H9 (cell line): ENCODE measurements around the gene SERPINB10. TPM values are rescaled to one million over a fixed set of nuclear protein-coding genes. Genes with fewer than 3 reads are reported as not detected.

Experiments used
- DNase-seq: peaks from one replicate; pipeline ENCODE4 v3.0.0-alpha.2; 2017
- H2AFZ ChIP-seq: one replicate; pipeline ENCODE4 v1.6.1; 2013; ENCODE audit warnings: mild to moderate bottlenecking, low read length, control low read depth, moderate library complexity
- H2AK5ac ChIP-seq: 2 replicates; pipeline ENCODE4 v1.6.1; 2013; ENCODE audit warnings: low read length, control low read depth, mixed read lengths; ENCODE audit not compliant: insufficient read length
- H2BK120ac ChIP-seq: one replicate; pipeline ENCODE4 v1.6.1; 2013; ENCODE audit warnings: low read depth, mild to moderate bottlenecking, low read length, control low read depth, inconsistent platforms; ENCODE audit not compliant: poor library complexity, severe bottlenecking
- H2BK12ac ChIP-seq: 2 replicates; pipeline ENCODE4 v1.6.1; 2013; ENCODE audit warnings: low read length, control low read depth, mixed read lengths, low read depth; ENCODE audit not compliant: insufficient read length
- H2BK15ac ChIP-seq: 2 replicates; pipeline ENCODE4 v1.6.1; 2013; ENCODE audit warnings: low read depth, low read length, control low read depth
- H2BK20ac ChIP-seq: one replicate; pipeline ENCODE4 v1.6.1; 2013; ENCODE audit warnings: low read depth, mild to moderate bottlenecking, low read length, control low read depth, inconsistent platforms; ENCODE audit not compliant: poor library complexity, severe bottlenecking
- H2BK5ac ChIP-seq: 2 replicates; pipeline ENCODE4 v1.6.1; 2013; ENCODE audit warnings: low read length, control low read depth, mixed read lengths; ENCODE audit not compliant: insufficient read length
- H3K14ac ChIP-seq: 2 replicates; pipeline ENCODE4 v1.6.1; 2013; ENCODE audit warnings: low read length, control low read depth; ENCODE audit not compliant: insufficient read depth
- H3K18ac ChIP-seq: 2 replicates; pipeline ENCODE4 v1.6.1; 2013; ENCODE audit warnings: low read depth, mild to moderate bottlenecking, mixed read lengths, low read length, control low read depth; ENCODE audit not compliant: insufficient read length
- H3K23ac ChIP-seq: 2 replicates; pipeline ENCODE4 v1.6.1; 2013; ENCODE audit warnings: low read length, control low read depth, mixed read lengths, low read depth; ENCODE audit not compliant: insufficient read length
- H3K23me2 ChIP-seq: 2 replicates; pipeline ENCODE4 v1.6.1; 2013; ENCODE audit warnings: low read depth, mild to moderate bottlenecking, mixed read lengths, low read length, control low read depth; ENCODE audit not compliant: insufficient read length, poor library complexity, severe bottlenecking
- H3K27ac ChIP-seq: 2 replicates; pipeline ENCODE4 v1.5.1; 2013; ENCODE audit warnings: low read length, control low read depth, mixed read lengths, low read depth; ENCODE audit not compliant: insufficient read length
- H3K27me3 ChIP-seq: 2 replicates; pipeline ENCODE4 v1.6.1; 2013; ENCODE audit warnings: low read length, control low read depth, inconsistent platforms; ENCODE audit not compliant: insufficient read depth
- H3K4ac ChIP-seq: 2 replicates; pipeline ENCODE4 v1.6.1; 2013; ENCODE audit warnings: low read depth, mild to moderate bottlenecking, control low read depth, inconsistent platforms, low read length, moderate library complexity
- H3K4me1 ChIP-seq: 2 replicates; pipeline ENCODE4 v1.6.1; 2013; ENCODE audit warnings: low read length, control low read depth, inconsistent platforms; ENCODE audit not compliant: insufficient read depth
- H3K4me2 ChIP-seq: 2 replicates; pipeline ENCODE4 v1.6.1; 2013; ENCODE audit warnings: low read length, control low read depth, mixed read lengths; ENCODE audit not compliant: insufficient read length, insufficient read depth
- H3K56ac ChIP-seq: 2 replicates; pipeline ENCODE4 v1.6.1; 2013; ENCODE audit warnings: low read depth, mild to moderate bottlenecking, mixed read lengths, low read length, control low read depth; ENCODE audit not compliant: insufficient read length
- H3K79me1 ChIP-seq: 2 replicates; pipeline ENCODE4 v1.6.1; 2013; ENCODE audit warnings: low read depth, mild to moderate bottlenecking, moderate library complexity, low read length, control low read depth, inconsistent platforms; ENCODE audit not compliant: insufficient read depth, poor library complexity, severe bottlenecking
- H3K79me2 ChIP-seq: 2 replicates; pipeline ENCODE4 v1.6.1; 2013; ENCODE audit warnings: low read length, control low read depth, inconsistent platforms; ENCODE audit not compliant: insufficient read depth
- H3K9ac ChIP-seq: 2 replicates; pipeline ENCODE4 v1.6.1; 2013; ENCODE audit warnings: low read length, control low read depth, mixed read lengths; ENCODE audit not compliant: insufficient read length; ENCODE audit errors: extremely low read depth
- H3K9me3 ChIP-seq: one replicate; pipeline ENCODE4 v1.6.1; 2013; ENCODE audit warnings: low read depth, low read length, inconsistent platforms; ENCODE audit not compliant: control insufficient read depth
- H3T11ph ChIP-seq: one replicate; pipeline ENCODE4 v1.6.1; 2013; ENCODE audit warnings: mild to moderate bottlenecking, low read length, control low read depth, inconsistent platforms
- H4K20me1 ChIP-seq: one replicate; pipeline ENCODE4 v1.6.1; 2013; ENCODE audit not compliant: control insufficient read depth, insufficient read length, insufficient read depth
- H4K5ac ChIP-seq: 2 replicates; pipeline ENCODE4 v1.6.1; 2013; ENCODE audit warnings: low read depth, mild to moderate bottlenecking, mixed read lengths, low read length, control low read depth; ENCODE audit not compliant: insufficient read length
- H4K8ac ChIP-seq: replicated peaks from 2 replicates; pipeline ENCODE4 v1.6.1; 2013; ENCODE audit warnings: low read length, control low read depth, mixed read lengths, low read depth; ENCODE audit not compliant: insufficient read length
- H4K91ac ChIP-seq: 2 replicates; pipeline ENCODE4 v1.6.1; 2013; ENCODE audit warnings: low read depth, mild to moderate bottlenecking, moderate library complexity, mixed read lengths, low read length, control low read depth; ENCODE audit not compliant: insufficient read length
- H3K27ac Mint-ChIP-seq, 3 experiments: 2 replicates in 2 of 3; 3 replicates in 1 of 3; pipeline ENCODE4 v1.8.0; 2020 to 2021; ENCODE audit warnings: mixed read lengths in 3 of 3, mild to moderate bottlenecking in 1 of 3, moderate library complexity in 1 of 3
- H3K27me3 Mint-ChIP-seq: 2 replicates; pipeline ENCODE4 v1.8.0; 2021; ENCODE audit warnings: low read depth, mild to moderate bottlenecking, moderate library complexity, mixed read lengths
- H3K36me3 Mint-ChIP-seq, 3 experiments: 2 replicates in 2 of 3; 3 replicates in 1 of 3; pipeline ENCODE4 v1.8.0; 2020 to 2021; ENCODE audit warnings: low read depth in 3 of 3, mixed read lengths in 3 of 3; ENCODE audit not compliant: insufficient read depth in 1 of 3
- H3K4me1 Mint-ChIP-seq, 2 experiments: 2 replicates each; pipeline ENCODE4 v1.8.0; 2020; ENCODE audit warnings: mixed read lengths in 2 of 2
- H3K4me3 Mint-ChIP-seq, 2 experiments: 2 replicates in 1 of 2; 3 replicates in 1 of 2; pipeline ENCODE4 v1.8.0; 2020 to 2021; ENCODE audit warnings: mild to moderate bottlenecking in 2 of 2, mixed read lengths in 2 of 2, moderate library complexity in 1 of 2
- H3K9me3 Mint-ChIP-seq, 2 experiments: 2 replicates in 1 of 2; 3 replicates in 1 of 2; pipeline ENCODE4 v1.8.0; 2020; ENCODE audit warnings: mild to moderate bottlenecking in 2 of 2, mixed read lengths in 2 of 2, moderate library complexity in 1 of 2
- WGBS: extraction: QIAGEN DNeasy Blood & Tissue Kit; methylation state at CpG from one replicate; pipeline ENCODE4 v1.1.7; 2013; ENCODE audit warnings: missing lambda C conversion rate, low lambda C conversion rate, mixed read lengths; ENCODE audit not compliant: insufficient read length; ENCODE audit errors: extremely low coverage; 5-methylcytosine and 5-hydroxymethylcytosine counted together
- total RNA-seq: library from RNA; stranded (reverse); gene quantifications from 2 replicates; pipeline ENCODE4 v1.2.1, GENCODE V29; 2021
- TF ChIP-seq, protein P1 (sequence below): fragments of 200-600 bp; sonication (generic); conservative IDR thresholded peaks from 3 replicates; pipeline ENCODE4 v1.8.0; 2021; ENCODE audit warnings: antibody characterized with exemption, mild to moderate bottlenecking

The SERPINB10 gene
- total RNA-seq, 1 experiment from 2014 or later: not detected

DNA sequence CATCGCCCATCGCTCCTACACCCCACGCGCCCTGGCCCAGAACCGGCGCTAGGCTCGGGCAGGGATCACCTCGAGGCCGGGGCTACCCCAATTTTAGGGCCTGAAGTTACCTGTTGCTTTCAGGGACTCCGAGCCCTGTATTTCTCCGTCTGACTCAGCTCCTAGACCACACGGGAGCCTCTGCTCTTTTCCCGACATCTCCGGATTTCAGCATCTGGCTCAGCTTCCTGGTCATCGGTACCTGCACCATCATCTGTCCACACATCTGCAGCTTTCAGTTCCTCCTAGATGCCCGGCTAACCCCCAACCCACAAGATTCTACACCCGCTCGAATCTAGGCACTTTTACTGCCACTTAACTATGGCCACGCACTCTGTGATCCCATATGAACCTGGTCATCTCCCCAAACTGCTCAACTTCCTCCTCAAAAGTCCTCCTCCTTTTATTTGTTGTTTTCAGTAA is 29.2 kb downstream of the SERPINB10 start:
- H4K91ac ChIP-seq: no peak overlapping the region
- no peak for DNase-seq
- Mint-ChIP-seq H3K27me3 (peaks cover 26% of the 10 kb centered on the region), H3K4me3 (no peak overlapping the region), H3K4me1 (no peaks in the 10 kb centered on the region), H3K27ac (no peak overlapping the region), H3K9me3 (no peaks in the 10 kb centered on the region), H3K36me3 (no peaks in the 10 kb centered on the region)
- H3K23me2 ChIP-seq: no peaks in the 10 kb centered on the region
- H2BK20ac ChIP-seq: no peak overlapping the region
- H3K27me3 ChIP-seq: no peaks in the 10 kb centered on the region; the same call in 1 of the 2 replicates
- no peaks in the 10 kb centered on the region for H4K20me1 ChIP-seq
- no peaks in the 10 kb centered on the region for H3K4me1 ChIP-seq
- no peak overlapping the region for H2BK15ac ChIP-seq
- no peak overlapping the region for H3K4ac ChIP-seq
- no peak overlapping the region for H2AFZ ChIP-seq
- H2BK120ac ChIP-seq: no peak overlapping the region
- TF ChIP-seq, protein P1, sequence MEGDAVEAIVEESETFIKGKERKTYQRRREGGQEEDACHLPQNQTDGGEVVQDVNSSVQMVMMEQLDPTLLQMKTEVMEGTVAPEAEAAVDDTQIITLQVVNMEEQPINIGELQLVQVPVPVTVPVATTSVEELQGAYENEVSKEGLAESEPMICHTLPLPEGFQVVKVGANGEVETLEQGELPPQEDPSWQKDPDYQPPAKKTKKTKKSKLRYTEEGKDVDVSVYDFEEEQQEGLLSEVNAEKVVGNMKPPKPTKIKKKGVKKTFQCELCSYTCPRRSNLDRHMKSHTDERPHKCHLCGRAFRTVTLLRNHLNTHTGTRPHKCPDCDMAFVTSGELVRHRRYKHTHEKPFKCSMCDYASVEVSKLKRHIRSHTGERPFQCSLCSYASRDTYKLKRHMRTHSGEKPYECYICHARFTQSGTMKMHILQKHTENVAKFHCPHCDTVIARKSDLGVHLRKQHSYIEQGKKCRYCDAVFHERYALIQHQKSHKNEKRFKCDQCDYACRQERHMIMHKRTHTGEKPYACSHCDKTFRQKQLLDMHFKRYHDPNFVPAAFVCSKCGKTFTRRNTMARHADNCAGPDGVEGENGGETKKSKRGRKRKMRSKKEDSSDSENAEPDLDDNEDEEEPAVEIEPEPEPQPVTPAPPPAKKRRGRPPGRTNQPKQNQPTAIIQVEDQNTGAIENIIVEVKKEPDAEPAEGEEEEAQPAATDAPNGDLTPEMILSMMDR: no peak
- no peak overlapping the region for H4K8ac ChIP-seq
- H3K9ac ChIP-seq: no peak overlapping the region
- no peaks in the 10 kb centered on the region for H3K79me2 ChIP-seq
- no peaks in the 10 kb centered on the region for H3K9me3 ChIP-seq
- H3K23ac ChIP-seq: no peak overlapping the region
- no peak overlapping the region for H2BK12ac ChIP-seq
- no peaks in the 10 kb centered on the region for H3K79me1 ChIP-seq
- no peak overlapping the region for H3K18ac ChIP-seq
- H3K56ac ChIP-seq: no peak overlapping the region
- H3T11ph ChIP-seq: no peak overlapping the region
- no peak overlapping the region for H3K27ac ChIP-seq
- no peak overlapping the region for H2AK5ac ChIP-seq
- H3K4me2 ChIP-seq: peak overlapping the region; percentile 52
- H4K5ac ChIP-seq: no peak overlapping the region
- WGBS: no CpG with 5 or more reads among the region's 19 CpGs
- no peak overlapping the region for H3K14ac ChIP-seq
- no peak overlapping the region for H2BK5ac ChIP-seq
